ENCODE data around the gene RAB36. TPM values are rescaled to one million over a fixed set of nuclear protein-coding genes. Genes with fewer than 3 reads are reported as not detected.

The RAB36 gene
- total RNA-seq, 2 experiments from 2014 or later, result not detected

DNA sequence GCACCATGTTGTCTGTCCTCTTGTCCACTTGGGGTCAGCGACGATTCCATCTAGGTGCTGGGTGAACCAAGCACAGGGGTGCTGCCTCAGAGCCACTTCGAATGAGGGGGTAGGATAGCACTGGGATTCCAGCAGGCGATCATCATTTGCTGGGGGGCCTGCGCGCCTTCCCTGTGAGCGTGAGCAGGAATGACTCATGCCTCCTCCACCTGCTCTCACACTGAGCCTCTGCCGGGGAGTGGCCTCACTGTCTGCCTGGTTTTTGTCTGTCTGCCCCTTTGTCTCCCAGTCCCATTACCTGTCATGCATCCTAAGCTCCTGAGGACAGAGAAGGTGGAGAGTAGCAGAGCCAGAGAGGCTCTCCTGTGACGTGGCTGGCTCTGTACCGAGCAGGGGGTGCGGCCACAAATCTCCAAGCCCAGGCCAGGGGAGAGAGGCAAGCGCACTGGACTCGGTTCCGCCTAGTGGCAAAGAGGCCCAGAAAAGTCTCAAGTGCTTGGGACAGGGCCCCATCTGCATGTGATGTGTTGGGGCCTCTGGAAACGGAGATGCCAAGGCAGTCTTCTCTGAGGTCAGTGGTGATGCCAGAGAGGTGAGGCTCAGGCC is 34.3 kb upstream of the RAB36 start:
- Mint-ChIP-seq H3K4me1 (ENCODE audit: low read depth) (no peaks in the 10 kb centered on the region), H3K27me3 (ENCODE audit: low read depth) (no peaks in the 10 kb centered on the region), H3K9me3 (no peaks in the 10 kb centered on the region), H3K27ac (no peak overlapping the region), H3K36me3 (ENCODE audit: low read depth) (no peaks in the 10 kb centered on the region), H3K4me3 (no peak overlapping the region)
- DNase-seq, result no peak
- intact Hi-C loops (cut with micrococcal nuclease), result no loop called here
- CTCF ChIA-PET, result no interaction called here

DNA sequence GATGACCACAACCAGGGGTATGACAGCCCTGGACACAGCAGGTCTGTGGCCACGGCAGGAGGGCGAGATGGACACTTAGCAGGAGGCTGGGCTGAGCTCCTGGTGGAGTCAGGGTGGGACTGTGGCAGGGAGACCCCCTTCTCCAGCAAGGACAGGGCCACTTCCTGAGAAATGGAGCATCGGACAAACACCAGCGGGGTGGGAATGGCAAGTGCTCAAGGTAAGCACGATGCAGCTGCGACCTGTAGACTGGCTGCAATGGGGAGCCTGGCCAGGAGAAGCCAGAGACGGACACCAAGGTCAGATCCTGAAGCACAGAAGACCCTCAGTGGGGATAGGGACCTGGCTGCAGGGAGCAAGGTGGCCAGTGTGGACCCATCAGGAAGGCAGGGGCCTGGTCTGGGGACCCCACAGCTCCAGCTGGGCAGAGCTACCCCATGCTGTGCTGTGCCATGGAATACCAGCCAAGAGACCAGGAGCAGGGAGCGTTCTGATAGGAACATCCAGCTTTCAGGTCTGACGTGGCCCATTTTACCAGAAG is 32.7 kb upstream of the RAB36 start:
- CTCF ChIA-PET, result interaction anchor here (1.2 to 1.8 kb wide), 2 partner anchors 12 to 155 kb away, joined by 4 to 5 read pairs; no protein-coding TSS in a partner anchor
- Mint-ChIP-seq H3K4me1 (ENCODE audit: low read depth) (no peaks in the 10 kb centered on the region), H3K4me3 (no peak overlapping the region), H3K9me3 (no peaks in the 10 kb centered on the region), H3K27ac (no peak overlapping the region), H3K27me3 (ENCODE audit: low read depth) (no peaks in the 10 kb centered on the region), H3K36me3 (ENCODE audit: low read depth) (no peaks in the 10 kb centered on the region)
- DNase-seq, result no peak
- intact Hi-C loops (cut with micrococcal nuclease), result no loop called here

DNA sequence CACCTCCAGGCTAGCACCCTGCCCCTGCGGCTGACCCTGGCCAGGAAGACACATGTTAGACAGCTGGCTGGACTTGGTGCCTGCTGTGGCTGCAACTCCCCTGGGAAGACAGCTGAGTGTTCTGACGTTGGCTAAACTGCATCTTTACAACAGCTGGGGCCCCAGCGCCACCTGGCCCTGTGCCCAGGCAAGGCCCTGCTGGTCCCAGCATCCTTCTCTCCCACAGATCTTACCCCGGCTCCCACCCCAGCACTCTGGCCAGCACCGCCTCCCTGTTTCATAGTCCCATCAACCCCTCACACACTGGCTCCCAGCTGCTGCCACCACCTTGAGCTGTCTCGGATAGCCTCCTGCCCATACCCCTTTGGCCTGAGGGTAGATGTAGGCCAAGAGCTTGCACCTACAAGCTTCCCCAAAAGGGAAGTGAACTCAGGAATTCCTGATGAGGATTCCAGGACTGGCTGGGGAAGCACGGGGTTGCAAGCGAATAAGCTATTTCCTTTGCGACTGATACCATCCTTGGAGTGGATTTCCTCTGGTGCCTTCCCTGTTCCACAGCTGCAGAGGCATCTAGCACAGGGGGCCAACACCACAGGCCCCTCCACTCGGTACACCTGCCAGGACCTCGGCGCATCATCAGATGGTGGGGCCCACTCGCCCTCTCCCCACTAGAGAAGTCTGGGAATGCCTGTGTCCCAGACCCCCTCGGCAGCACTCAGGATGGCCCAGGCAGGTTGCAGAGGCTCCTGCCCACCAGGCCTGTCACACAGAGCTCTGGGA is 32.0 kb upstream of the RAB36 start:
- no peaks in the 10 kb centered on the region for H3K4me1 Mint-ChIP-seq (ENCODE audit: low read depth)
- no peak overlapping the region for H3K4me3 Mint-ChIP-seq
- no peak overlapping the region for H3K27ac Mint-ChIP-seq
- CTCF ChIA-PET, result interaction anchor here (1.2 to 1.8 kb wide), 3 partner anchors 11 to 159 kb away, joined by 4 to 5 read pairs (median 4); no protein-coding TSS in a partner anchor
- H3K36me3 Mint-ChIP-seq (ENCODE audit: low read depth), result no peaks in the 10 kb centered on the region
- H3K9me3 Mint-ChIP-seq, result no peaks in the 10 kb centered on the region
- DNase-seq, result no peak
- H3K27me3 Mint-ChIP-seq (ENCODE audit: low read depth), result no peaks in the 10 kb centered on the region
- intact Hi-C loops (cut with micrococcal nuclease), result no loop called here

DNA sequence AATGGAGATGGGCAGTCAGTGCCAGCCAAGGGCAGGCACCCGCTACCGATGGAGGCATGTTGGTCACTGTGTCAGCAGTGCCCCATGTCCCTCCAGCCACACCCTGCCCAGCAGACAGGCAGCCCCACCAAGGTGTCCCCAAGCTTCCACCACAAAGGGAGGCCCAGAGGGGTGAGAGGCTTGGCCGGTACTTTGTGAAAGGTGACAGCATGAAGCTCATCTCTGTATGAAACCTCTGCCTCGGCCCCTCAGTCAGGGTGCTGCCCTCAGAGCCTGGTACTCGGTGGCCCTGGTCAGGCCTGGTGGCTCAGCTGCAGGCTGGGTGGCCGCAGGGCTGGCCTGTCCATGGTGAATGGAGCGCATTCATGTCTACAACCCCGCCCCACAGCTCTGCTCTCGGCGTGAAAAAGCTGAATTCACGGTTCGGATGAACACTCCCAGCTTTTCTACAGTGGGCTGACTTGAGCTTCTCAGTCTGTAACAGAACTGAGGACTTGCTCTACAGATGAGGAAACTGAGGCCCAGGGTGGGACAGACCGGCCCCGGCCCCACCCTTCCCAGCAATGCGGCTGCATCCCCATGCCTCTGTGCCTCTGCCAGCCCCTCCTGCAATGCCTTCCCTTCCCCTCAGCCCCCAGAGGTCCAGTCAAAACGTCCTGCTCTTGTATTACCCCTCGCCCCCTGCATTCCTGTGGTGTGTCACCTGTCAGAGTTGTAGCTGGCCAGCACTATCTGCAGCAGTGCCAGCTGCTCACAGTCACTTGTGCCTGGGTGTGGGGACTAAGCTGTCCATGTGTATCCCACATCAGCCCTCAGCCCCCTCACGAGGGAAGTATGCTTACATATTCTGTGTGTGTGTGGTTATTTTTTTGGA is 31.2 kb upstream of the RAB36 start:
- H3K4me1 Mint-ChIP-seq (ENCODE audit: low read depth), result peaks cover under 1% of the 10 kb centered on the region
- no peak for DNase-seq
- H3K9me3 Mint-ChIP-seq, result no peaks in the 10 kb centered on the region
- no peak overlapping the region for H3K27ac Mint-ChIP-seq
- intact Hi-C loops (cut with micrococcal nuclease), result no loop called here
- H3K36me3 Mint-ChIP-seq (ENCODE audit: low read depth), result no peaks in the 10 kb centered on the region
- H3K4me3 Mint-ChIP-seq, result no peak overlapping the region
- H3K27me3 Mint-ChIP-seq (ENCODE audit: low read depth), result no peaks in the 10 kb centered on the region
- CTCF ChIA-PET, result interaction anchor here (1.2 to 1.8 kb wide), 3 partner anchors 10 to 160 kb away, joined by 4 to 5 read pairs (median 4); no protein-coding TSS in a partner anchor

DNA sequence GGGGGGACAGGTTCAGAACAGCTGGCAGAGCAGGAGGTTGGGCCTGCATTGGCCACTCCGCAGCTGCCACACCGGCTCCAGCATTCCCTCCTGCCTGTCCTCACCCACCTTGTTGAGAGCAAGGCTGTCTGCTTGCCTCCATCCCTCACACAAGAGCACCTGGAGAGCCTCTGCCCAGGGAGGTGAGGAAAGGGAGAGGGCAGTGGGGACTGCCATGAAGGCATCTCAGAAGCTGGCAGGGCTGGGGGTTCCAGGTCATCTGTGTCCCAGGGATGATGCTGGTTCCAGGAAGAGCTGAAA is 30.6 kb upstream of the RAB36 start:
- Mint-ChIP-seq H3K9me3 (no peaks in the 10 kb centered on the region), H3K27me3 (ENCODE audit: low read depth) (no peaks in the 10 kb centered on the region), H3K4me3 (no peak overlapping the region), H3K27ac (no peak overlapping the region), H3K4me1 (ENCODE audit: low read depth) (peaks cover 7% of the 10 kb centered on the region), H3K36me3 (ENCODE audit: low read depth) (peaks cover 2% of the 10 kb centered on the region)
- CTCF ChIA-PET, result interaction anchor here (1.8 kb wide), 1 partner anchor 9 kb away, joined by 5 read pairs; no protein-coding TSS in a partner anchor
- intact Hi-C loops (cut with micrococcal nuclease), result no loop called here
- DNase-seq, result no peak

DNA sequence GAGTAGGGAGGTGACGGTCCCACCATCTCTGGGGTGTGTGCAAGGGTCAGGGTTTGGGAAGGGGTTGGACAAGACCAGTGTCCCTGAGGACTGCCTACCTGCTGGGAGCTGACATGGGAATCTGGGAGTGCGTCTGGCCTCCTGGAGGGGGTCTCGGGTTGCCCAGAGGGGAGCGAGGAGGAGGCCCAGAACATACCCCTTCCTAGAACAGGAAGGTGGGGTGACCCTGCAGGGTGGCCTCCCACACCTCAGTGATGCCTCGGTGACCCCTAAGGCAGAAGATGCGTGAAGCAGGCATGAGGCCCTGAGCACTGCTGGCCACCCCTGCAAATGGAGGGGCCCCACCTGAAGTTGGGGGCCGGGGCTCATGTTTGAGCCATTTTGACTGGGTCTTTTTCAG is 29.9 kb upstream of the RAB36 start:
- no peak for DNase-seq
- CTCF ChIA-PET, result no interaction called here
- intact Hi-C loops (cut with micrococcal nuclease), result no loop called here
- no peaks in the 10 kb centered on the region for H3K27me3 Mint-ChIP-seq (ENCODE audit: low read depth)
- H3K4me1 Mint-ChIP-seq (ENCODE audit: low read depth), result peaks cover 11% of the 10 kb centered on the region
- H3K4me3 Mint-ChIP-seq, result no peak overlapping the region
- H3K9me3 Mint-ChIP-seq, result no peaks in the 10 kb centered on the region
- H3K36me3 Mint-ChIP-seq (ENCODE audit: low read depth), result peaks cover 3% of the 10 kb centered on the region
- H3K27ac Mint-ChIP-seq, result no peak overlapping the region

DNA sequence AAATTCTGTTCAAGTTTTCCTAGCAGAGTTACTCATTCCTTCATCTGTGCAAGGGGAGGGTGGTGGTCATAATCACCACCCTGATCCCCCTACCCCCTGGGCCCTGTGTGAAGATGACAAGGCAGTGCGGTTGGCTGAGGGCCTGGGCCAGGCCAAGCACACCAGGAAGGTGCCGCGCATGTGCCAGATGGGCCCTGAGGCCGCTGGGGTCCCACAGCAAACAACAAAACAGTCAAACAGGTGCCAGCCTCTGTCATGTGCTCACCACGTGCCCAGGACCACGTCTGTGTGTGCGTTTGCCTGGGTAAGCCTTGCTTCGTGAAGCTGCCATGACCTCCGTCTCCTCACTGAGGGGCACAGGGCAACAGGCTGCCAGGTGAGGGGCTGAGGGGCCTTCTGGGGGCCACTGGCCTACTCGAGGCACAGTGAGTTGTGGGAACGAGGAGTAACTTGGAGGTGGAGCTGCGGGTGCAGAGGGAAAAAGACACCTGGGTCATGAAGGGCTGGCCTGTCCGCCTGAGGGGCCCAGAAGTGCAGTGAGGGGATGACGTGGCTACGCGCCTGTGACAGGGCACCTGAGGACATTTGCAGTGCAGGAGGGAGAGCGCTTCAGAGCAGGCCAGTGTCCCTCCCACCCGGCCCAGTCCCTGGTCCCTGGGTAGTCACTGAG is 29.3 kb upstream of the RAB36 start:
- Mint-ChIP-seq H3K27me3 (ENCODE audit: low read depth) (no peaks in the 10 kb centered on the region), H3K27ac (no peak overlapping the region), H3K4me1 (ENCODE audit: low read depth) (peaks cover 14% of the 10 kb centered on the region), H3K36me3 (ENCODE audit: low read depth) (peaks cover 3% of the 10 kb centered on the region), H3K4me3 (no peak overlapping the region), H3K9me3 (no peaks in the 10 kb centered on the region)
- CTCF ChIA-PET, result interaction anchor here (0.8 kb wide), 1 partner anchor 21 kb away, joined by 3 read pairs; no protein-coding TSS in a partner anchor
- intact Hi-C loops (cut with micrococcal nuclease), result no loop called here
- DNase-seq, result no peak

DNA sequence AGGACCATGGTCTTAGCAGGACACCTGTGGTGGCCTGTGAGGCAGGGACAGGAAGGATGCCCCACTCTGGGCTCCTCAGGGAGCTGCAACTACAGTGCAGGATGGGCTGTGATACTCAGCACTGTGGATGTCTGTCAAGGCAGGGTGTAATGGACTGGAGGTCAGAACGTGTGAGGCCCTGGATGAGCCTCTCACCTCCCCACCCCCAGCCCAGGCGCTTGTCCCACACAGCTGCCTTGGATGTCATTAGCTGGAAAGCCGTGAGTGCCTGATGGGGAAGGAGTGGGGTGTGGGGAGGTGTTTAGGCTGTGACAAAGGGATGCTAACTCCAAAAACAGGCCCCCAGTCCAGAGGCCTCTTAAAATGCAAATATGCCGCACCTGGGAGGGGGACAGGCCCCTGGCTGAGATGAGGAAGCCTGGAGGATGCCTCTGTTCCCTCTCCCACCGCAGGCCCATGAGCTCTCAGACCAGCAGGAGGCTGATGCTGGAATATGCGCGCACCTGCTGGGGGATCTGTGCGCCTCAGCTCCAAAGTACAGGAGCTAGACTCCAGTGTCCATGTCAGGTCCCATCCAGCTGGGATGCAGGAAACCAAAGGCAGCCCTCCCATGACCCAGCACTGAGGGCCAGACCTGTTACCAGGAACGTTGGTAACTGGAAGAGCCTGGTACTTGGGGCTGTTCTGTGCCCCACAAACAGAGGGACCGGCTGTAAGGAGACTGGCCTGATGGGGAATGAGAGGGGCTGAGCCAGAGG is 28.6 kb upstream of the RAB36 start:
- Mint-ChIP-seq H3K27ac (no peak overlapping the region), H3K4me1 (ENCODE audit: low read depth) (peaks cover 14% of the 10 kb centered on the region), H3K27me3 (ENCODE audit: low read depth) (no peaks in the 10 kb centered on the region), H3K4me3 (no peak overlapping the region), H3K9me3 (no peaks in the 10 kb centered on the region), H3K36me3 (ENCODE audit: low read depth) (peaks cover 3% of the 10 kb centered on the region)
- CTCF ChIA-PET, result interaction anchor here (0.8 kb wide), 1 partner anchor 21 kb away, joined by 3 read pairs; no protein-coding TSS in a partner anchor
- intact Hi-C loops (cut with micrococcal nuclease), result no loop called here
- DNase-seq, result no peak

DNA sequence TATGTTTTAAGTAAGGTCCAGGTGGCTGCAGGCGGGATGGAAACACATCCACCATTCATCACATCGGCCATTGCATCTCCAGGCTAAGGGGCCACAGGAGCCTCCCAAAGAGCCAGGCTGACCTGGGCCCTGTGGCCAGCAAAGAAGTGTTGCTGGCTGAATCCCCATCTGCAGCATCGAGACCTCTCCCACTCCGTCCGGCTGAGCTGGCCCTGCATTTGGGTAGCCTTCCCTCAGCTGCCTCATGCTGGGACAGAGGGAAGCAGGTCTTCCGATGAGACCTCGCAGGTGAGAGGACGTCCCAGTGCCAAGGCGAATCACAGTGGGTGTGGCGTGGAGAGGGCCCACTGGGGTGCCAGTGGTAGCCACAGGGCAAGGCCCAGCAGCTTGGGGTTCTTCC is 28.0 kb upstream of the RAB36 start:
- Mint-ChIP-seq H3K9me3 (no peaks in the 10 kb centered on the region), H3K4me1 (ENCODE audit: low read depth) (peaks cover 14% of the 10 kb centered on the region), H3K4me3 (no peak overlapping the region), H3K27me3 (ENCODE audit: low read depth) (no peaks in the 10 kb centered on the region), H3K27ac (no peak overlapping the region), H3K36me3 (ENCODE audit: low read depth) (peaks cover 3% of the 10 kb centered on the region)
- DNase-seq, result no peak
- intact Hi-C loops (cut with micrococcal nuclease), result no loop called here
- CTCF ChIA-PET, result no interaction called here

DNA sequence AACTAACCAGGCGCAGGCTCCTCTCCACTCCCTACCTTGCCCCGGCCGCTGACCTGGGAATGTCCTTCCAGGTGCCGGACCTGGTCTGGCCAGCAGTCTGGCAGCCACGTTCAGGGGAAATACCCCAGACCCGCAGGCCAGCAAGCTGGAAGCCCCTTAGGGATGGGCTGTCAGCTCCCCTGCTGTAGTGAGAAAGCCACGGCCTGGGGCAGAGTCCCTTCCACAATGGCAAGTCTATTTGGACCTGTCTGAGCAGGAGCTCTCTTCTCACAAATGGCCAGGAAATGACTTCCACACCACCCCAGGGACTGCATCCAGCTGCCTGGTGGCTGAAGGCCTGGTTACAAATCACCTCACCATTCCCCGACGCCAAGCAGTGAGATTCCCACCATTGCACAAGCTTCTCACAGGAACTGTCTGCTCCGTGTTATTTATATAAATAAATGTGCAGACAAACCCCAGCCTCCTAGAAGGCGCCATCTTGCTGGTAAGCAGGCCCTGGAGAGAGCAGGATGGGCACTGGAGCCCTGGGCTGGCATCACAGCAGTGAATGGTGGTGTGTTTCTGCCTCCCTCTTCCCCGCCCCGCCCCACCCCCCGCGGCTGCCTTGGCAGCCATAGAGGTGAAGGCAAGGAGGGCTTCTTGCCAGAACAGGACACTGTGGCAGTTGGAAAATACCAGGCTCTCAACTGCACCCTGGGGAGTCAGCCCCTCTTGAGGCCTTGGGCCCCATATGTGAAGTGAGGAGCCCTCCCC is 27.2 kb upstream of the RAB36 start:
- H3K36me3 Mint-ChIP-seq (ENCODE audit: low read depth), result peaks cover 3% of the 10 kb centered on the region
- no peak overlapping the region for H3K4me3 Mint-ChIP-seq
- H3K27me3 Mint-ChIP-seq (ENCODE audit: low read depth), result no peaks in the 10 kb centered on the region
- peaks cover 14% of the 10 kb centered on the region for H3K4me1 Mint-ChIP-seq (ENCODE audit: low read depth)
- CTCF ChIA-PET, result interaction anchor here (3.2 kb wide), 1 partner anchor 159 kb away, joined by 25 read pairs; no protein-coding TSS in a partner anchor
- H3K27ac Mint-ChIP-seq, result no peak overlapping the region
- intact Hi-C loops (cut with micrococcal nuclease), result loop anchor here (2.0 kb wide), 1 partner anchor 25 kb away; no protein-coding TSS in a partner anchor
- H3K9me3 Mint-ChIP-seq, result no peaks in the 10 kb centered on the region
- DNase-seq, result no peak
